Heart left ventricle (tissue), 16 donors: ENCODE data around the gene INCA1. TPM values are rescaled to one million over a fixed set of nuclear protein-coding genes. Genes with fewer than 3 reads are reported as not detected.
A peak's percentile ranks its signal among the peaks of the same experiment; 100 is the strongest.

ENCODE experiments used
- ATAC-seq, 4 donors: fragments of 200-7000 bp; cut with Tn5 transposase; one replicate each; pipeline ENCODE4 v1.9.1; 2020 to 2022; ENCODE audit warnings: moderate library complexity in 4 of 4, mild to moderate bottlenecking in 3 of 4, moderate number of reproducible peaks in 1 of 4
- DNase-seq, 5 donors: peaks; one replicate each; pipeline ENCODE4 v3.0.0-alpha.2; 2020
- H3K27ac ChIP-seq, 12 donors: fragments of 200-600 bp; sonication (generic) in 4 of 12; one replicate each; pipeline versions ENCODE4 v1.5.0 to v1.8.0; 2016 to 2022; ENCODE audit warnings: mild to moderate bottlenecking in 2 of 12
- H3K27me3 ChIP-seq, 9 donors: fragments of 200-600 bp; sonication (generic) in 2 of 9; one replicate each; pipeline versions ENCODE4 v1.5.1 to v1.8.0; 2016 to 2022; ENCODE audit warnings: mild to moderate bottlenecking in 3 of 9
- H3K36me3 ChIP-seq, 9 donors: fragments of 200-600 bp; sonication (generic) in 2 of 9; one replicate each; pipeline versions ENCODE4 v1.5.0 to v1.8.0; 2018 to 2022; ENCODE audit warnings: mild to moderate bottlenecking in 2 of 9
- H3K4me1 ChIP-seq, 12 donors: fragments of 200-600 bp; sonication (generic) in 4 of 12; one replicate each; pipeline versions ENCODE4 v1.5.0 to v1.8.0; 2016 to 2022; ENCODE audit warnings: mild to moderate bottlenecking in 3 of 12
- H3K4me3 ChIP-seq, 12 donors: fragments of 200-600 bp; sonication (generic) in 4 of 12; one replicate each; pipeline versions ENCODE4 v1.5.0 to v1.8.0; 2017 to 2022; ENCODE audit warnings: mild to moderate bottlenecking in 9 of 12, moderate library complexity in 4 of 12
- H3K9me3 ChIP-seq, 12 donors: fragments of 200-600 bp; sonication (generic) in 4 of 12; one replicate each; pipeline versions ENCODE4 v1.5.0 to v1.8.0; 2016 to 2022; ENCODE audit warnings: mild to moderate bottlenecking in 1 of 12
- CTCF ChIP-seq, 12 donors: fragments of 200-600 bp; sonication (generic) in 4 of 12; IDR thresholded peaks; one replicate each; pipeline versions ENCODE4 v1.5.0 to v1.8.0; 2018 to 2022; ENCODE audit warnings: antibody characterized with exemption in 12 of 12, mild to moderate bottlenecking in 5 of 12
- POLR2A ChIP-seq, 2 donors: fragments of 450-650 bp; IDR thresholded peaks; one replicate each; pipeline ENCODE4 v1.6.1; 2017; ENCODE audit warnings: antibody characterized with exemption in 2 of 2, mild to moderate bottlenecking in 2 of 2, moderate library complexity in 2 of 2
- WGBS, 4 donors: extraction: QIAGEN DNeasy Blood & Tissue Kit in 2 of 4; methylation state at CpG; one replicate each; pipeline versions ENCODE4 v1.1.5 to v1.1.7; 2013 to 2018; 5-methylcytosine and 5-hydroxymethylcytosine counted together
- intact Hi-C, 10 donors: fragments of 100-400 bp; cut with DNase I; formaldehyde crosslinking; loops; one replicate each; pipeline versions ENCODE4 v1.11.1 to v1.14.2; 2022
- polyA plus RNA-seq, 2 donors: library from polyadenylated mRNA; stranded (reverse); fragments of 200-250 nt; gene quantifications; one replicate each; pipeline ENCODE4 v1.2.3, GENCODE V29; 2013
- total RNA-seq, 9 donors: library from RNA; depleted of rRNA in 2 of 9; stranded (reverse); fragments of >200 nt in 2 of 9; fragmentation: NEBNext Ultra II Directional in 3 of 9; extraction: Animal tissue kit (Norgen Biotek cat#: 25700) in 3 of 9; gene quantifications; one replicate each; pipeline versions ENCODE4 v1.1.0 to v1.2.4, GENCODE V29; 2016 to 2023
- donor health status: ischemic (EF 13 %, LVEDD 7.1; RV severe dilation, severe dysfunction).
- donor health status: healthy with polysubstance abuse.
- donor health status: DM: no; HTN: yes; CAD: no.
- donor health status: DM: no; HTN: no; CAD: no.
- donor health status: ischemic (EF 25% LVEDD 6.9; RV normal size, moderate dysfunction).
- donor health status: ischemic (EF 25% LVEDD 5.7; RV mildly dilated, moderate dysfunction).
- donor health status: healthy.
- donor health status: DM: yes; HTN: yes; CAD: no.
- donor health status: ischemic (EF 35%, LVEDD 5.7; RV mildly dilated, moderate dysfunction).
- donor health status: nonischemic (EF 11% LVEDD 7.7; RV severe dilation, severe dysfunction).
- donor health status: DM: yes; HTN: yes; CAD: no.
- donor health status: PGD.
- donor health status: ischemic (EF 29% LVEDD 5.4; RV normal size, mild dysfunction).
- donor health status: nonischemic (EF 23%, LVEDD 6.1; RV moderate dilation, normal function).

INCA1 gene
- total and polyA plus RNA-seq, 11 donors, result 0.64 to 5.1 (median 2.7) TPM

- 71 to 79% (median 72%) methylated on average over 6 of the region's 6 CpGs for WGBS, 4 donors
- TF ChIP-seq CTCF (IDR thresholded peaks at IDR 0.05) (no peak), POLR2A (IDR thresholded peaks at IDR 0.05) (no peak)
- no peak overlapping the region for H3K4me3 ChIP-seq
- no peak for DNase-seq
- H3K36me3 ChIP-seq, result peaks cover 2 to 100% (median 96%) of the 10 kb centered on the region in 9 donors
- no peaks in the 10 kb centered on the region for H3K4me1 ChIP-seq
- intact Hi-C loops, result no loop called here
- no peak for ATAC-seq
- no peak overlapping the region for H3K27ac ChIP-seq
- H3K9me3 ChIP-seq, result no peaks in the 10 kb centered on the region
- no peaks in the 10 kb centered on the region for H3K27me3 ChIP-seq
These were observed 14.6 kb upstream of the INCA1 start for GRCh38 chr17:5011928-5012327.

- H3K27ac ChIP-seq, result peak overlapping the region in 1 of 12 donors; percentile 0
- DNase-seq (peak in 1 of 5 donors; percentile 44), ATAC-seq (no peak)
- no peaks in the 10 kb centered on the region for H3K27me3 ChIP-seq
- TF ChIP-seq CTCF (IDR thresholded peaks at IDR 0.05) (no peak), POLR2A (IDR thresholded peaks at IDR 0.05) (no peak)
- H3K4me1 ChIP-seq, result peaks cover 0 to 34% (median 24%) of the 10 kb centered on the region in 12 donors
- intact Hi-C loops, result no loop called here
- no peak overlapping the region for H3K4me3 ChIP-seq
- H3K9me3 ChIP-seq, result no peaks in the 10 kb centered on the region
- 80 to 87% (median 83%) methylated on average over 18 of the region's 18 CpGs for WGBS, 4 donors
- H3K36me3 ChIP-seq, result peaks cover 8 to 77% (median 75%) of the 10 kb centered on the region in 9 donors
These were observed 6.0 kb upstream of the INCA1 start for GRCh38 chr17:5003214-5003867.

GRCh38 chr17:5002121-5002788, 4.9 kb upstream of the INCA1 start:
- peaks cover 6 to 66% (median 64%) of the 10 kb centered on the region in 9 donors for H3K36me3 ChIP-seq
- DNase-seq (peak in 1 of 5 donors; percentile 41), ATAC-seq (no peak)
- no peaks in the 10 kb centered on the region for H3K9me3 ChIP-seq
- peaks cover 0 to 35% (median 25%) of the 10 kb centered on the region in 12 donors for H3K4me1 ChIP-seq
- no peaks in the 10 kb centered on the region for H3K27me3 ChIP-seq
- H3K4me3 ChIP-seq, result no peak overlapping the region
- H3K27ac ChIP-seq, result peak overlapping the region in 1 of 12 donors; percentile 17
- intact Hi-C loops, result no loop called here
- no peak for TF ChIP-seq CTCF (IDR thresholded peaks at IDR 0.05)
- 75 to 91% (median 86%) methylated on average over 19 to 20 of the region's 20 CpGs for WGBS, 4 donors

- peak in 1 of 2 donors; percentile 56 for TF ChIP-seq POLR2A (IDR thresholded peaks at IDR 0.05)
- TF ChIP-seq CTCF (IDR thresholded peaks at IDR 0.05), result no peak
- intact Hi-C loops, result no loop called here
- Histone ChIP-seq H3K9me3 (no peaks in the 10 kb centered on the region), H3K27ac (peak overlapping the region; percentile 92 to 99 (median 95)), H3K36me3 (peaks cover under 1 to 46% (median 44%) of the 10 kb centered on the region in 9 donors), H3K4me1 (peaks cover 0 to 41% (median 31%) of the 10 kb centered on the region in 12 donors), H3K27me3 (no peaks in the 10 kb centered on the region), H3K4me3 (peak overlapping the region; percentile 21 to 100 (median 90))
- peak; percentile 75 to 82 (median 78) for ATAC-seq
- peak; percentile 87 to 96 (median 90) for DNase-seq
- 31 to 55% (median 49%) methylated on average over 9 to 11 of the region's 11 CpGs for WGBS, 4 donors
These were observed 2.9 kb upstream of the INCA1 start for GRCh38 chr17:5000237-5000639.
